Fibroblast of skin of back (primary cell): ENCODE results near the gene DTWD2.
"Not testable (repeated sequence)": the region's sequence is repeated elsewhere in the genome, so short reads cannot be mapped to it uniquely, and the experiment has no call there.

ENCODE experiments used
- DNase-seq: peaks from one replicate; pipeline ENCODE4 v3.0.0-alpha.2; 2013

Gene DTWD2

DNA sequence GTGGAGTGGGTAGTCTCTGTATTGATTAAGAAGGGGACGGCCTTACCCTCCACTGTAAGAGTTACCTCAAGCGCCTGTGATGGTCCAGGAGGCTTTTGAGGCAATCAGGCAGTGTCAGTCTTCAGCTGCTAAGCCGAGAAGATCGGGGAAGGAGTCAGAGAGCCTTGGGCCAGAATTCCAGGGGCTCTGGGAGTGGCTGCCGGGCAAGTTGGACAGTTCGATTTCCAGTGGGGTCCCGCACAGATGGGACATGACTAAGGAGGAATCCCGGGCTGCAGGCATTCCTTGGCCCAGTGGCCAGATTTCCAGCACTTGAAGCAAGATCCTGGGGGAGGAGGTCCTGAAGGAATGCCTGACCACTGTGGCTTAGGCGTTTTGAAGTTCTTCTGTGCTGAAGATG, 38.0 kb downstream of the DTWD2 start:
- not testable (repeated sequence) for DNase-seq

DNA sequence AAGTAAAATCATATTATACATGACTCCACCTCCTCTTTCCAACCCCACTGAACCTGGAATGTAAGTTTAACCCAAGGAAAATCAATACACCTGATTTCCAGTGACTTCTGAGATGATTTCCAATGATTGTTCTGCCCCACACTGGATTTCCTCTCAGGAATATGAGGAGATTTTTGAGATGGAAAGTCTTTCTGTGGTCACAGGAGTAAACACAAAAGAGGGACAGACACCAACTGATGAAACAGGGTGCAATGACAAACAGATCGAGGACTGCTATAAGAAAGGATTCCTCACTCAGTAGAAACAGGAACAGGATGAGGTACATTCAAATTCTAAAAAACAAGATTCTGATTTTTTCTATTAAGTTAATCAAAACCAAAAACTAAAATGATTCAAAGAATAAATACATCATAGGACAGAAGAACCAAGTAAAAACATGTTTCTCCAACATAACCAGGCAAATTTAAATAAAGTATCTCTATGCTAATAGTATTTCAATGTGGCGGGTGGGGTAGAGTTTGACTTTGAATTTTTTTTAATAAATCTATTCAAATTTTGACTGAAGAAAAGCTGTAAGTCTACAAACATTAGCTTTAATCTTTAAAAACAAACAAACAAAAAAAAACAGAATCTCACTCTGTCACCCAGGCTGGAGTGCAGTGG, 42.1 kb downstream of the DTWD2 start:
- no peak for DNase-seq

DNA sequence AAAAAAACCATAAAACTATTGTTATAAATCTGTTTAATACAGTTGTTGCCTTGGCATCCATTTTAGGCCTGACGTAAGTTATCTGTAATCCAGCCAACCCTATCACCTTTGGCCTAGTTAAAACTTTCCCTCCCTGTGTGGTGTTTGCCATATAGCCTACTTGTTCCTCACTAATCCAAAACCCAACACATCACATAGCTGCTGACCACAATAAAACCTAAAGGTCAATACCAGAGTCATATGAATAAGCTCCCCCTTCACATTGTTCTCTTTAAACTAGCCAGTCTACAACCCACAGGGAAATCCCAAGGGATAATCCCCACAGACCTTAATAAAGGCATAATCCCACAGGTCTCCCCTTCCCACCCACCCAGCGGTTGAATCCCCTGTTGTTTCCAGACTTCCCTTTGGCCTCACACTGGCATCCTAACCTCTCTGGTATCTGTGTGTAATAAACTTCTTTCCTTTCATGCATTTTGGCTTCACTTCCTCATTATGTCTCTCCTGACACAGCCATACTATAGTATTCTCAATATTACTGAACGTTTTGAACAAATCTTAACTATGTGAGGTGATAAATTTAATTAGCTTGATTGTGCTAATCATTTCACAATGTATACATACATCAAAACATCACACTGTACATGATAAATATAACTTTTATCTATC, 50.8 kb downstream of the DTWD2 start:
- no peak for DNase-seq

DNA sequence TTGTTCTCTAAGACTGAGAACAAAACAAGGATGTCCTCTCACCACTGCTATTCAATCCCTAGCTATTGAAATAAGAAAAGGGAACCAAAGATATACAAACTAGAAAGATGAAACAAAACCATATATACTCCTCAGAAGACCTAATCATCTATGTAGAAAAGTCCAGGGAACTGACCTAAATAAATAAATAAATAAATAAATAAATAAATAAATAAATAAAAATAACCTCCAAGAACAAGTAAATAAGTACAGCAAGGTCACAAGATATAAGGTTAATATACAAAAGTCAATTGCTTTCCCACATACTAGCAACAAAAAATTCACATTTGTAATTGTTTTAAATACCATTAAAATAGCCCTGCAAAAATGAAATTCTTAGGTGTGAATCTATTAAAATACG, 54.6 kb downstream of the DTWD2 start:
- DNase-seq: no peak

DNA sequence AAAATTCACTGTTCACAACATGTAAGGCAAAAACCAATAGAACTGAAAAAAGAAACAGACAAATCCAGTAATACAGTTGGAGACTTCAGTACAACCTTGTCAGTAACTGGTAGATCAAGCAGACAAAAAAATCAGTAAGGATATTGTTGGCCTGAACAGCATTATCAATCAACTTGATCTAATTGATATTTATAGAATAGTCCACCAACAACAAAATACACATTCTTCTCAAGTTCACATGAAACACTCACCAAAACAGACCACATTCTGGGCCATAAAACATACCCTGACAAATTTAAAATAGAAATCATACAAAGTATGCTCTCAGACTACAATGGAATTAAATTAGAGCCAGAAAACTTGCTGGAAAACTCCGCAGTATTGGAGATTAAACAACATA, 56.8 kb downstream of the DTWD2 start:
- DNase-seq: no peak

DNA sequence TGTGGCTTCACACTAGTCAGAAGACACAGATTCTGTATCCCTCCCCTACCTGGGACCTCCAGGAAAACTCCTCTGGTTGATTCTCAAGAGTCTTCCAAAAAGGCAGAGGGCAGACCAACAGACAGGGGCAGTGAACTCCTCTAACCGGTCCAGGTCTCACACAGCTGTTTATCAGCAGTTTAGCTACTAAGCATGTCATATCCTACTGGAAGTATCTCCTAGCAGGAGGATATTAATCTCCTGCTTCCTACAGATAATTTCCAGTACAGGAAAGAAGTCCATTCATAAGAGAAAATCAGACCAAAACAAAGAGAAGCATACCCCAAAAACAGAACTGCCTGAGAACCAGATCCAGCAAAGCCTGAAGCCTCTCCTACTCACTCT, 64.3 kb downstream of the DTWD2 start:
- no peak for DNase-seq

DNA sequence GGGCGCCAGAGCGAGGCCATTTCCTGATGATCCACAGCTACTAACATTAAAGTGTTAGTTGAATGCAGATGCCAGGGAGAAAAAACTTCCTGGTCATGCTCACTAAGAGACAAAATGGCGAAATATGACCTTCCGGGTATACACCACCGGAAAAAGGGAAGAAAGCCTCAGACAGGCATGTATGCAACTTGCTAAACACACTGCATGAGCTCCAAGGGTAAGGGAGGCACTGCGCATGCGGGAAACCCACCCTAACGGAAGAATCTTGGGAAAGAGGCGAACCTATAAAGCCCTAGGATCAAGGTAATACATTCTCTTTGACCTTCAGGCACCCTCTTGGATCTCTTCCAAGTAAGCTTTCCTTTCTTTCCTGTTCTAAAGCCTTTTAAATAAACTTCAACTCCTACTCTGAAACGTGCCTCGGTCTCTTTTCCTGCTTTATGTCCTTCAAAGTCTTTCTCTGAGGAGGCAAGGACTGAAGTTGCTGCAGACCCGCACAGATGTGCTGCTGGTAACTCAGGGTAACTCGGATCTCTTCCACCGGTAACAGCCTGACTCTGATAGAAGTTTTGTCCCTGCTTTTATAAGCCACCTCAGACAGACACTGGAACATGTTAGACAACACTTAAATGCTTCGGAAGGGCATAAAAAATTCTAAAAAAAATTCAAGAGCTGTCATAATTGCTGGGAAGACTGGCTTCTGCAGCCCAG, 64.9 kb downstream of the DTWD2 start:
- DNase-seq: no peak

DNA sequence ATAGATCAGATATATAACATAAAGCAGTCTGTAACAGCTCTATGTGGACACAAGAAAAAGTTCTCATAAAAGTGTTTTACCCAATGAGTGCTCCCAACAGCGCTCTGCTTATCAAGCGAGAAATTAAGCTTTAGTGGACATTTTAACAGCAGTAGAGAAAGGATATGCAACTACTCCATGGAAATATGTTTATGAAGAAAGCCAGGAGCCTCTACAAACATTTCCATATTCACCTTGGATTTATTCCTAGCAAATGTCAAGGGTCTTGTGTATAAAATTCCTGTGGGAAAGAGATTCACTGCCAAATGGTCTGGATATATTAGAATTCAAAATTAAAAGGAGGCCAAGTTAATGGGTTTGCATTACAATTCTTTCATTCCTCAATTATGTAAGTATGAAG, 66.5 kb downstream of the DTWD2 start:
- no peak for DNase-seq

DNA sequence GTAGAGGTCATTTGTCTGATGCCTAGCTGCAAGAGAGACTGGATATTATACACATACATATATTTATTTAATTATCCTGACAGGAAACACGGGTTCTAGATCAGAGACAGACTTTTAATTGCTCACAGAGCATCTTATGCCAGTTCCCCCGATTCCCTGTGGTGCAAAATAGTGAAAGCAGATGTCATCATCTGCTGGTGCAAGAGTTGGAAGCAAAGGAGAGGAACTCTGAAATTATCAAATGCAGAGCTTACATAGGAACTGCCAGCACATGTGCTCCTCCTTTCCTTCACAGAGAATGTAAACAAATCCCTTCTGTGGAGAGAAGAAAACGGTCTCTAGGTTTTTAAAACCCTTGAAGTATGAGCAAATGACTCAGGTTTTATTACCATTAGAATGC, 69.3 kb downstream of the DTWD2 start:
- DNase-seq: no peak

DNA sequence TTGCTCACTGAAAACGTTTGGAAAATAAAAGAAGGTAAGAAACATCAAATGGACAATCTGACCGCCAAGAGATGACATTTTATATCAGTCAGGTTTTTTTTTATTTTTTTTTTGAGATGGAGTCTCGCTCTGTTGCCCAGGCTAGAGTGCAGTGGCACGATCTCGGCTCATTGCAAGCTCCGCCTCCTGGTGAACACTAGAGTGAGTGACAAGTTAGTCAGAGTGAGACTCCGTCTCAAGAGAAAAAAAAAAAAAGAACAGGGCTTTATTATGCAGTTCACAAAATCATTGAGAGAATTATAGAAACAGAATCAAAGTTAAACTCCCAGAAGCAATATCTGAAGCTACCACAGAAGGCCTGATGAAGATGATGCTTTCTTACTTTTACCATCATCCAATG, 70.1 kb downstream of the DTWD2 start:
- no peak for DNase-seq

DNA sequence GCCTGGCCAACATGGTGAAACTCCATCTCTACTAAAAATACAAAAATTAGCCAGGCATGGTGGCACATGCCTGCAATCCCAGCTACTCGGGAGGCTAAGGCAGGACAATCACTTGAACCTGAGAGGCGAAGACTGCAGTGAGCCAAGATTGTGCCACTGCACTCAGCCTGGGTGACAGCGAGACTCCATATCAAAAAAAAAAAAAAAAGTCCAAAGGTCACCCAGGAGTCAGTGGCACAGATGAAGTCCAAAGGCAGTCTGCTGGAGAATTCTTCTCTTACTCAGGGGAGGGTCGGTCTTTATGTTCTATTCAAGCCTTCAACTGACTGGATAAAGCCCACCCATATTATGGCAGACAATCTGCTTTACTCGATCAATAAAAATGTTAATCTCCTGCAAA, 80.8 kb downstream of the DTWD2 start:
- DNase-seq: not testable (repeated sequence)

DNA sequence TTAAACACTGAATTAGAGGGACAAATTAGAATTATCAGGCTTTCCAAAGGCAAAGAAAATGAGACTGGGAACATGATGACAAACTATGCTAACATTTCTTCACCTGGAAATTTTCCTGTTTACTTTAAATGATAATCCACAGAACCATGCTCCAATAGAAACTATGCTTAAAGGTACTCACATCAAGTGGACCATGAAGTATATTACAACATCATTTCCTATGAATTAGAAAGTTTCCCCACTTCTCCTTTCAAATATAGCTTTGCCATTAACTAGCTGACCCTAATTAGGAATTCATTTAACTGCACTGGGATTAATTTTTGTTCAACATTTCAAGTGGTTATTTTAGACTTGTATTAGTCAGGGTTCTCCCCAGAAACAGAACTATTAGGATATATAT, 81.4 kb downstream of the DTWD2 start:
- no peak for DNase-seq

DNA sequence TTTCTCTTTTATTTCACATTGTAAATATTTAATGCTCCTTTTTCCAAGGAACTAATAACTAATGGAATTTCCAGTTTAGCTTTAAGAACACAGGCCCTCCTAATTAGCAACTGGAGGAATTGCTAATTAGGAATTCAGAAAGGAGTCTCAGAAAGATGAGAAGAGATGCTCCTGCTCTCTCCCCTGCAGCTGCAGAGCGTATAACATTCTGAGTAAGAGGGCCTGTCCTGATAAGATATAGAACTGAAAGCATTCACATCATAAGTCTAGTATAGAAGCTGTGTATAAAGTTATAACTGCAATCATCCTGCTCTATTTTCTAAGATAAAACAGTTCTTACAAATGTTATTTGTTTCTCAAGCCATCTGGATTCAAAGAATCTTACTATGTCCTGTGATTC, 83.2 kb downstream of the DTWD2 start:
- no peak for DNase-seq

DNA sequence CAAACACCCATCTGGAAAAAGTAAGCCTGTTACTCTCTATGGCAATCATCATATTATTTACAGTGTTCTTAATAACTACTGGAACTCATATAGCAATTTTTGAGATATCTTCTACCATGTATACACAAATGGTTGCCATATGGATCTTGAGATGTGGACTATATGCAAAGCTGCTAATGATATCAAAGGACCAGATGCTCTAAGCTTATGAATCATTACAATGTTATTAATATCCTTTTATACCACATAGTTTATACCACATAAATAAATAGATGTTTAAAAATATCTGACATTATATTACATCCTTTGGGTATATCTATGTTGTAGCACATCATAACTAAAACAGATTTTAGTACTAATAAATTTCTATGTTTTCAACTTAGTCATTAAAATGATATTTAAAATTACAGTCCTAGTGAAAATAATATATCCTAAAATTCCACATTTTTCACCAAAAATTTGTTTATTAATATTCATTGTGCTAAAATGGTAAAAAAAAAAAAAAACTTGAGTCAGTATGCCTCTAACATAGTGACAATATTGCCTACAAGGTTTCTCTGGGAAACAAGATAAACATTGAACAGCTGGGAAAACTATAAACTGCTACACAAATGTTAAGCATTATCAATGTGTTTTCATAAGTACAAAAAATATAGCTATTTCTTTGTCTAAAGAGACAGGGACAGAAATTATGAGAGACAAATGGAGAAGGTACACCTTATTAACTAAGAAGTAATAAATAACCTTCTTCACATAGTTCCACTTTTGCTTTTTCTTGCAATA, 85.5 kb downstream of the DTWD2 start:
- DNase-seq: no peak

DNA sequence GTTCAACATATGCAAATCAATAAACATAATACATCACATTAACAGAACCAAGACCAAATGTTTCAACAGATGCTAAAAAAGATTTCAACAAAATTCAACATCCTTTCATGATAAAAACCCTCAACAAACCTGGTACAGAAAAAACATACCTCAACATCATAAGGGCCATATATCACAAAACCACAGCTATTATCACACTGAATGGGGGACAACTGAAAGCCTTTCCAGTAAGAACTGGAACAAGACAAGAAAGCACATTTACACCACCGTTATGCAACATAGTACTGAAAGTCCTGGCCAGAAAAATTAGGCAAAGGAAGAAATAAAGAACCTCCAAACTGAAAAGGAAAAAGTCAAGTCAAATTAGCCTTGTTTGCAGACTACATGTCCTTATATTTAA, 93.6 kb downstream of the DTWD2 start:
- no peak for DNase-seq

DNA sequence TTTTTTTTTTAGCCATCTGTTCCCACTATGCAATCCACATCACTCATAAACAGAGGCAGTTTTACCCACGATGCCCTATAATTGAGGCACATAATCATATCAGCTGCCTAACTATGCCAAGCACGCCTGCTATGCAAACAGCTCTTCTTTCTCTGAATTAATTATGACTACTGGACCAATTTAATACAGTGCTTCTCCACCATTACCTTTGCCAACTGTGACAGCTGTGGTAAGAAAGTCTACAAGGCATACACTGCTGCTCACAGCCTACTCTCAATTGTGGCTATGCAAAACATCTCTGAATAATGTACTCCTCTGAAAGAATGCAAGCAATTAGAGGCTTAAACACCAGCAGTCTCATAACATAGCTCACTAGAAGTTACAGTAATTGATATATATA, 97.1 kb downstream of the DTWD2 start:
- no peak for DNase-seq

DNA sequence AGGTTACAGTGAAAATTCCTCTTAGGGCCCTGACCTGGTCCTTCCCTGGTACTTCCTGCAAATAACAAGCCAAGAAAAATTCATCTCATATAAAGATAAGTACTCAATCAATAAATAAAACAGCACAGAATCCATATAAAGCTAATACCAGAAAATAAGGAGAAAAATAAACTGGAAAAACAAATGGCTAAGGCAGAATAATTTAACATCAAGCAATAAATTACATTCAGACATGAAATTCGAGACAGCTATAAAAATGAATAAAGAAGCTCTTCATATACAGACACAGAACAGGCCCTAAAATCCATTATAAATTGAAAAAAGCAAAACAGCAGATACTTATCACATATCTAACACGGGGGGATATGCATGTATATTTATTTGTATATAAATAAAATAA, 99.2 kb downstream of the DTWD2 start:
- no peak for DNase-seq

DNA sequence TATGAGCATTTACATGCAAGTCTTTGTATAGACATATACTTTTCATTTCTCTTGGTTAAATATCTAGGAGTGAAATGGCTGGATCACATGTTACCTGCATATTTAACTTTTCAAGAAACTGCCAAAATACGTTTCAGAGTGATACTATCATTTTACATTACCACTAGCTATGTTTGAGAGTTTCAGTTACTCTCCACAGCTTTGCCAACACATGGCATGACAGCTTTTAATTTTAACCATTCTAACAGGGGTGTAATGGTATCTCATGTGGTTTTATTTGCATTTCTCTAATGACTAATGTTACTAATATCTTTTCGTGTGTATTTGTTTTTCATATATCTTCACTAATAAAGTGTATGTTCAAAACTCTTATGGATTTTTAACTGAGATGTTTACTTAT, 99.8 kb downstream of the DTWD2 start:
- DNase-seq: no peak

DNA sequence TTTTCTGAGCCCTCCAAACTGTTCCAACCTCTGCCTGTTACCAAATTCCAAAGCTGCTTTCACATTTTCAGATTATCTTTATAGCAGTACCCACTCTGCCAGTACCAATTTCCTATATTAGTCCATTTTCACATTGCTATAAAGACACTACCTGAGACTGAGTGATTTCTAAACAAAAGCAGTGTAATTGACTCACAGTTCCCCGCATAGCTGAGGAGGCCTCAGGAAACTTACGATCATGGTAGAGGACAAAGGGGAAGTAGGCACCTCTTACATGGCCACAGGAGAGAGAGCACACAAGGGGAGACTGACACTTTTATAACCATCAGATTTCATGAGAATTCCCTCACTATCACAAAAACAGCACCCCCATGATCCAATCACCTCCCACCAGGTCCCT, 105.0 kb downstream of the DTWD2 start:
- no peak for DNase-seq

DNA sequence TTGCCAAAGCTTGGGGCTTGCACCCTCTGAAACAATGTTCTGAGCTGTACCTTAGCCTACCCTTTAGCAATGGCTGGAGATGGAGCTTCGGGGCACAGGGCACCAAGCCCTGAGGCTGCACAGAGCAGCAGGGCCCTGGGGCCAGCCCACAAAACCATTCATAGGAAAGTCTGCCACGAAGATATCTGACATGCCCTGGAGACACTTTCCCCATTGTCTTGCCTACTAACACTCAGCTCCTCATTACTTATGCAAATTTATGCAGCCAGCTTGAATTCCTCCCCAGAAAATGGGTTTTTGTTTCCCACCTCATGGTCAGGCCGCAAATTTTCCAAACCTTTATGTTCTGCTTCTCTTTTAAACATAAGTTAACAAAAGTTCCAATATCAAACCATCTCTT, 105.7 kb downstream of the DTWD2 start:
- no peak for DNase-seq

DNA sequence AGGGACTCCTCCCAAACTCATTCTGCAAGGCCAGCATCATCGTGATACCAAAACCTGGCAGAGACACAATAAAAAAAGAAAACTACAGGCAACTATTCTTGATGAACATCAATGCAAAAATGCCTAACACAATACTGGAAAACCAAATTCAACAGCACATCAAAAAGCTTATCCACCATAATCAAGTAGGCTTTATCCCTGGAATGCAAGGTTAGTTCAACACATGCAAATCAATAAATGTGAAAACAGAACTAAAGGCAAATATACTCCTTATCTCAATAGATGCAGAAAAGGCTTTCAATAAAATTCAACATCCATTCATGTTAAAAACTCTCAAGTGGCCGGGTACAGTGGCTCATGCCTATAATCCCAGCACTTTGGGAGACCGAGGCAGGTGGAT, 111.5 kb downstream of the DTWD2 start:
- not testable (repeated sequence) for DNase-seq

DNA sequence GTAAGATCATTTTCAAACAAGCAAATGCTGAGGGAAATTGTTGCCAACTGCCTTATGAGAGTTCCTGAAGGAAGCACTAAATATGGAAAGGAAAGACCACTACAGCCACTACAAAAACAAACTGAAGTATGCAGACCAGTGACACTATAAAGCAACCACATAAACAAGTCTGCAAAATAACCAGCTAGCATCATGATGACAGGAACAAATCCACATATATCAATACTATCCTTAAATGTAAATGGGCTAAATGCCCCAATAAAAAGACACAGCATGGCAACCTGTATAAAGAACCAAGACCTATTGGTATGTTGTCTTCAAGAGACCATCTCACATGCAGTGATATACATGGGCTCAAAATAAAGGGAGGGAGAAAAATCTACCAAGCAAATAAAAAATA, 113.2 kb downstream of the DTWD2 start:
- DNase-seq: no peak

DNA sequence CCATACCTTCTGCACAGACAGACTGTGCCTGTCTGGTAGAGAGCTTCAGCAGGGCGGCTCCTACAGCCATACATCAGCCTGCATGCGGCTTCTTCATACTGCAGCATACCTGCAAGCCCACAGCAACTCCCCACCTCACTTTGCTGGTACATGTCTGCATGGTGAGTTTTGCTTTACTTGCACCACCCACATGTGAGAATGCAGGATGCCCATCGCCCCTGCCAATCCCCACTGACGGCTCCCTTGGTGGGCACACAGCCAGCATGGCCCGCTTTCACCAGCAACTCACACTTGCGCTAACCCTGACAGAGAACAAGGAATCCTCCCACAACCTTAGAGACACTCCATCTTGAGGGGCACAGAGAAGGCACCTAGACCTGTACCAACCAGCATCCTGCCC, 114.9 kb downstream of the DTWD2 start:
- no peak for DNase-seq
